GM23338 (cell line): ENCODE measurements around the gene RXRA.

Experiments used
- CREB1 ChIP-seq: fragments of 250-450 bp; sonication (Bioruptor Pico); IDR thresholded peaks from 2 replicates; pipeline ENCODE4 v1.5.0; 2020; ENCODE audit warnings: low read depth, mild to moderate bottlenecking, moderate library complexity
- EZH2 ChIP-seq: fragments of 200-600 bp; sonication (generic); IDR thresholded peaks from one replicate; pipeline ENCODE4 v1.8.0; 2017; ENCODE audit warnings: antibody characterized with exemption, mild to moderate bottlenecking, low read depth; ENCODE audit not compliant: unreplicated experiment
- EZH2phosphoT487 ChIP-seq: fragments of 200-600 bp; sonication (generic); IDR thresholded peaks from one replicate; pipeline ENCODE4 v1.8.1; 2018; ENCODE audit warnings: antibody characterized with exemption; ENCODE audit not compliant: unreplicated experiment
- JUNB ChIP-seq: IDR thresholded peaks from one replicate; pipeline ENCODE4 v1.6.1; 2016; ENCODE audit warnings: antibody characterized with exemption; ENCODE audit not compliant: unreplicated experiment
- POLR2AphosphoS5 ChIP-seq: IDR thresholded peaks from 2 replicates; pipeline ENCODE4 v1.6.1; 2016; ENCODE audit warnings: antibody characterized with exemption, low read depth
- STAT1 ChIP-seq: IDR thresholded peaks from one replicate; pipeline ENCODE4 v1.6.1; 2016; ENCODE audit warnings: antibody characterized with exemption; ENCODE audit not compliant: unreplicated experiment
- ZNF114 ChIP-seq: fragments of 250-450 bp; sonication (Bioruptor Pico); IDR thresholded peaks from 2 replicates; pipeline ENCODE4 v1.5.0; 2020; ENCODE audit warnings: mild to moderate bottlenecking, moderate library complexity
- ZNF331 ChIP-seq: fragments of 250-450 bp; sonication (Bioruptor Pico); IDR thresholded peaks from 2 replicates; pipeline ENCODE4 v1.5.0; 2020; ENCODE audit warnings: low read depth, mild to moderate bottlenecking, moderate library complexity
- TF ChIP-seq, protein P1 (sequence below), 2 experiments: fragments of 200-600 bp in 1 of 2; sonication (generic) in 1 of 2; conservative IDR thresholded peaks; 2 replicates each; pipeline versions ENCODE4 v1.5.1 to v1.6.1; 2016 to 2017; ENCODE audit warnings: antibody characterized with exemption in 2 of 2, low read depth in 2 of 2, mild to moderate bottlenecking in 2 of 2, moderate library complexity in 1 of 2
- TF ChIP-seq, protein P2 (sequence below): IDR thresholded peaks from 2 replicates; pipeline ENCODE4 v1.6.1; 2016; ENCODE audit warnings: antibody characterized with exemption
- TF ChIP-seq, protein P3 (sequence below): IDR thresholded peaks from one replicate; pipeline ENCODE4 v1.6.1; 2018; ENCODE audit warnings: antibody characterized with exemption; ENCODE audit not compliant: unreplicated experiment

DNA sequence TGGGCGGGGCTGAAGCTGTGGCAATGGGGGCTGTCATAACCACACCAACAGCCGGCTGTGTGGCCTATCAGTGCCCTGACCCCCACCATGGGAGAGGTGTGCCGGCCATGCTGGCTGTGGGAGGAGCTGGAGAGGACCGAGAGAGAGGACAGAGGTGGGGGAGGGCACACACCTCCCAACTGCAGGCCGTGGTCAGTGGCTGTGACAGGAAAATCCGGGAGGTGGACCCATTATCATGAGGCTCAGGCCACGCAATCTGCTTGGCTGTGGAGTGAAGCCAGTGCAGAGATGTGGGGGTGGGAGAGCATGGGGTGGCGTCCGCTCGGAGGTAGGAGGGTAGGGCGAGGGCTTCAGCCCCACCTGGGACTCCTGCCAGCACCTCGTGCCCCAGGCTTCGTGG, 136.1 kb downstream of the RXRA start:
- TF ChIP-seq, protein P1, sequence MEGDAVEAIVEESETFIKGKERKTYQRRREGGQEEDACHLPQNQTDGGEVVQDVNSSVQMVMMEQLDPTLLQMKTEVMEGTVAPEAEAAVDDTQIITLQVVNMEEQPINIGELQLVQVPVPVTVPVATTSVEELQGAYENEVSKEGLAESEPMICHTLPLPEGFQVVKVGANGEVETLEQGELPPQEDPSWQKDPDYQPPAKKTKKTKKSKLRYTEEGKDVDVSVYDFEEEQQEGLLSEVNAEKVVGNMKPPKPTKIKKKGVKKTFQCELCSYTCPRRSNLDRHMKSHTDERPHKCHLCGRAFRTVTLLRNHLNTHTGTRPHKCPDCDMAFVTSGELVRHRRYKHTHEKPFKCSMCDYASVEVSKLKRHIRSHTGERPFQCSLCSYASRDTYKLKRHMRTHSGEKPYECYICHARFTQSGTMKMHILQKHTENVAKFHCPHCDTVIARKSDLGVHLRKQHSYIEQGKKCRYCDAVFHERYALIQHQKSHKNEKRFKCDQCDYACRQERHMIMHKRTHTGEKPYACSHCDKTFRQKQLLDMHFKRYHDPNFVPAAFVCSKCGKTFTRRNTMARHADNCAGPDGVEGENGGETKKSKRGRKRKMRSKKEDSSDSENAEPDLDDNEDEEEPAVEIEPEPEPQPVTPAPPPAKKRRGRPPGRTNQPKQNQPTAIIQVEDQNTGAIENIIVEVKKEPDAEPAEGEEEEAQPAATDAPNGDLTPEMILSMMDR (conservative IDR thresholded peaks at IDR 0.05; ENCODE audit: low read depth in 2 of 2), result no peak
- TF ChIP-seq, protein P2, sequence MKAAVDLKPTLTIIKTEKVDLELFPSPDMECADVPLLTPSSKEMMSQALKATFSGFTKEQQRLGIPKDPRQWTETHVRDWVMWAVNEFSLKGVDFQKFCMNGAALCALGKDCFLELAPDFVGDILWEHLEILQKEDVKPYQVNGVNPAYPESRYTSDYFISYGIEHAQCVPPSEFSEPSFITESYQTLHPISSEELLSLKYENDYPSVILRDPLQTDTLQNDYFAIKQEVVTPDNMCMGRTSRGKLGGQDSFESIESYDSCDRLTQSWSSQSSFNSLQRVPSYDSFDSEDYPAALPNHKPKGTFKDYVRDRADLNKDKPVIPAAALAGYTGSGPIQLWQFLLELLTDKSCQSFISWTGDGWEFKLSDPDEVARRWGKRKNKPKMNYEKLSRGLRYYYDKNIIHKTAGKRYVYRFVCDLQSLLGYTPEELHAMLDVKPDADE, result no peak
- TF ChIP-seq CREB1 (no peak), POLR2AphosphoS5 (no peak), JUNB (no peak), EZH2phosphoT487 (no peak), EZH2 (no peak), ZNF114 (CRISPR knock-in tag) (no peak), STAT1 (no peak), ZNF331 (CRISPR knock-in tag) (no peak)
- TF ChIP-seq, protein P3, sequence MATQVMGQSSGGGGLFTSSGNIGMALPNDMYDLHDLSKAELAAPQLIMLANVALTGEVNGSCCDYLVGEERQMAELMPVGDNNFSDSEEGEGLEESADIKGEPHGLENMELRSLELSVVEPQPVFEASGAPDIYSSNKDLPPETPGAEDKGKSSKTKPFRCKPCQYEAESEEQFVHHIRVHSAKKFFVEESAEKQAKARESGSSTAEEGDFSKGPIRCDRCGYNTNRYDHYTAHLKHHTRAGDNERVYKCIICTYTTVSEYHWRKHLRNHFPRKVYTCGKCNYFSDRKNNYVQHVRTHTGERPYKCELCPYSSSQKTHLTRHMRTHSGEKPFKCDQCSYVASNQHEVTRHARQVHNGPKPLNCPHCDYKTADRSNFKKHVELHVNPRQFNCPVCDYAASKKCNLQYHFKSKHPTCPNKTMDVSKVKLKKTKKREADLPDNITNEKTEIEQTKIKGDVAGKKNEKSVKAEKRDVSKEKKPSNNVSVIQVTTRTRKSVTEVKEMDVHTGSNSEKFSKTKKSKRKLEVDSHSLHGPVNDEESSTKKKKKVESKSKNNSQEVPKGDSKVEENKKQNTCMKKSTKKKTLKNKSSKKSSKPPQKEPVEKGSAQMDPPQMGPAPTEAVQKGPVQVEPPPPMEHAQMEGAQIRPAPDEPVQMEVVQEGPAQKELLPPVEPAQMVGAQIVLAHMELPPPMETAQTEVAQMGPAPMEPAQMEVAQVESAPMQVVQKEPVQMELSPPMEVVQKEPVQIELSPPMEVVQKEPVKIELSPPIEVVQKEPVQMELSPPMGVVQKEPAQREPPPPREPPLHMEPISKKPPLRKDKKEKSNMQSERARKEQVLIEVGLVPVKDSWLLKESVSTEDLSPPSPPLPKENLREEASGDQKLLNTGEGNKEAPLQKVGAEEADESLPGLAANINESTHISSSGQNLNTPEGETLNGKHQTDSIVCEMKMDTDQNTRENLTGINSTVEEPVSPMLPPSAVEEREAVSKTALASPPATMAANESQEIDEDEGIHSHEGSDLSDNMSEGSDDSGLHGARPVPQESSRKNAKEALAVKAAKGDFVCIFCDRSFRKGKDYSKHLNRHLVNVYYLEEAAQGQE, result no peak
